Loucy (cell line): ENCODE data around the gene KRTCAP2.
A peak's percentile ranks its signal among the peaks of the same experiment; 100 is the strongest.

Experiments
- H2AFZ ChIP-seq: fragments of 200-600 bp; sonication (generic); 2 replicates; pipeline ENCODE4 v1.6.0; 2016; ENCODE audit warnings: antibody characterized with exemption, mild to moderate bottlenecking, low read length, moderate library complexity
- H3F3A ChIP-seq: fragments of 200-600 bp; 2 replicates; pipeline ENCODE4 v1.6.0; 2016; ENCODE audit warnings: antibody characterized with exemption, low read depth, mild to moderate bottlenecking
- H3K27me3 ChIP-seq: fragments of 200-600 bp; sonication (generic); 2 replicates; pipeline ENCODE4 v1.6.1; 2014; ENCODE audit warnings: low read length, mild to moderate bottlenecking; ENCODE audit not compliant: insufficient read depth, poor library complexity, severe bottlenecking
- H3K36me3 ChIP-seq: fragments of 200-600 bp; sonication (generic); 2 replicates; pipeline ENCODE4 v1.6.1; 2016; ENCODE audit warnings: low read length; ENCODE audit not compliant: insufficient read depth
- H3K4me1 ChIP-seq: fragments of 200-600 bp; sonication (generic); 2 replicates; pipeline ENCODE4 v1.5.1; 2014; ENCODE audit warnings: low read length, mild to moderate bottlenecking; ENCODE audit not compliant: insufficient read depth, poor library complexity, severe bottlenecking
- H3K4me2 ChIP-seq: fragments of 200-600 bp; sonication (generic); 2 replicates; pipeline ENCODE4 v1.6.0; 2014; ENCODE audit warnings: antibody characterized with exemption, low read length, low read depth, mild to moderate bottlenecking; ENCODE audit not compliant: poor library complexity, severe bottlenecking
- H3K4me3 ChIP-seq: fragments of 200-600 bp; sonication (generic); 2 replicates; pipeline ENCODE4 v1.5.1; 2014; ENCODE audit warnings: low read length, mild to moderate bottlenecking, mixed read lengths; ENCODE audit not compliant: poor library complexity, severe bottlenecking
- H3K79me2 ChIP-seq: fragments of 200-600 bp; sonication (generic); 2 replicates; pipeline ENCODE4 v1.6.1; 2014; ENCODE audit warnings: low read length; ENCODE audit not compliant: insufficient read depth
- H3K9ac ChIP-seq: fragments of 200-600 bp; sonication (generic); 2 replicates; pipeline ENCODE4 v1.6.0; 2014; ENCODE audit warnings: mild to moderate bottlenecking, low read depth, low read length, moderate library complexity; ENCODE audit not compliant: poor library complexity, severe bottlenecking
- H3K9me2 ChIP-seq: fragments of 200-600 bp; sonication (generic); replicated peaks from 2 replicates; pipeline ENCODE4 v1.6.1; 2016; ENCODE audit warnings: low read depth, low read length, mixed read lengths
- H3K9me3 ChIP-seq: fragments of 200-600 bp; sonication (generic); 2 replicates; pipeline ENCODE4 v1.6.1; 2014; ENCODE audit warnings: mild to moderate bottlenecking, antibody characterized with exemption, low read length, low read depth; ENCODE audit not compliant: insufficient read depth
- H4K20me1 ChIP-seq: fragments of 200-600 bp; sonication (generic); 2 replicates; pipeline ENCODE4 v1.6.0; 2014; ENCODE audit warnings: antibody characterized with exemption, low read length, mild to moderate bottlenecking; ENCODE audit not compliant: insufficient read depth, poor library complexity, severe bottlenecking
- CTCF ChIP-seq: fragments of 200-600 bp; sonication (generic); conservative IDR thresholded peaks from 2 replicates; pipeline ENCODE4 v1.5.1; 2014; ENCODE audit warnings: mild to moderate bottlenecking, antibody characterized with exemption, low read length
- EZH2phosphoT487 ChIP-seq: fragments of 200-600 bp; IDR thresholded peaks from 2 replicates; pipeline ENCODE4 v1.6.1; 2018; ENCODE audit warnings: antibody characterized with exemption, mild to moderate bottlenecking, moderate library complexity, borderline replicate concordance

Gene KRTCAP2

DNA sequence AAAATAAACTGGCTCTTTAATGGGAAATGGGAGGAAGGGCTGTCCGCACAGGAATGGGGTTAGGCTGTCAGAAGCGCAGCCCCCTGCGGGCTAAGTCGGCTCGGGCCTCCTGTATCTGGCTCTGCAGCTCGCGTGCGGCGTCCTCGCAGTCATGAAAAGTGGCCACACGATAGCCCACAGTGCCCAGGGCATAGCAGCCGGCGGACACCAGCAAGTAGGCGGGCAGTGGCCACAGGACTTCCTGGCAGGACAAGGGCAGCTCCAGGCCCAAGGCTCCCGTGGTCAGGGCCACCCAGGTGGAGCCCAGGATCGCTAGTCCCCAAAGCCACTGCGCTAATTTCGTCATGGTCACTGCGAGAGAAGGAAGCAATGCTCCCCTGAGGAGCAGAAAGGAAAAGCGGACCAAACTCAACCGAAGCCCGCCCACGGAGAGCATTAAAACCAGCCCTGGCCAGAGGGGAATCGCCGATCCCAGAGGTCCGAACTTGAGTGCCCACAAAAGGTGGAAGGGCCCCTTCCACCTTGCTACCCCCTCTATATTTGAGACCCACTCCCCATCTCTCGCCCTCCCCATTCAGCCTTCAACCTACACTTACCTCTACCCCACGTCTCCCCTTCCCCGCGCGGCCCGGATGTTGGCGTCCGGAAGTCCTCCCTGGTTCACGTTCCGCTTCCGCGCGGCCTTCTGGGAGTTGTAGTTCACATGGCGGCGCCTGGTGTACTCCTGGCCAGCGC lies 33.0 kb downstream of the KRTCAP2 start, which contains the start of gene DPM3:
Gene DPM3, minus strand, starts transcription at position 637 of the 735 bp plus-strand sequence. Its CDS starts 291 bp downstream, at position 346.
- Histone ChIP-seq H3K36me3 (no peaks in the 10 kb centered on the region), H3K9me2 (no peaks in the 10 kb centered on the region), H3K27me3 (no peaks in the 10 kb centered on the region), H3K9ac (peak within 1 kb of the TSS; percentile 88), H3K9me3 (no peaks in the 10 kb centered on the region), H3K4me1 (peaks cover 20% of the 10 kb centered on the region), H3F3A (no peaks in the 10 kb centered on the region), H3K4me3 (peak within 1 kb of the TSS; percentile 92), H3K4me2 (peak within 1 kb of the TSS; percentile 92), H3K79me2 (peaks cover 38% of the 10 kb centered on the region), H2AFZ (peak within 1 kb of the TSS; percentile 99), H4K20me1 (peaks cover 8% of the 10 kb centered on the region)
- TF ChIP-seq EZH2phosphoT487: no peak

- Histone ChIP-seq H3F3A (no peaks in the 10 kb centered on the region), H4K20me1 (peaks cover 8% of the 10 kb centered on the region), H2AFZ (no peak overlapping the region), H3K9me3 (no peaks in the 10 kb centered on the region), H3K79me2 (peaks cover 42% of the 10 kb centered on the region), H3K9ac (peak overlapping the region; percentile 95), H3K4me3 (peak overlapping the region; percentile 98), H3K36me3 (no peaks in the 10 kb centered on the region), H3K4me1 (peaks cover 24% of the 10 kb centered on the region), H3K9me2 (no peaks in the 10 kb centered on the region), H3K4me2 (peak overlapping the region; percentile 98), H3K27me3 (no peaks in the 10 kb centered on the region)
- TF ChIP-seq CTCF: no peak
- TF ChIP-seq EZH2phosphoT487: no peak
Observed at GRCh38 chr1:155137154-155137949, 35.8 kb downstream of the KRTCAP2 start.

DNA sequence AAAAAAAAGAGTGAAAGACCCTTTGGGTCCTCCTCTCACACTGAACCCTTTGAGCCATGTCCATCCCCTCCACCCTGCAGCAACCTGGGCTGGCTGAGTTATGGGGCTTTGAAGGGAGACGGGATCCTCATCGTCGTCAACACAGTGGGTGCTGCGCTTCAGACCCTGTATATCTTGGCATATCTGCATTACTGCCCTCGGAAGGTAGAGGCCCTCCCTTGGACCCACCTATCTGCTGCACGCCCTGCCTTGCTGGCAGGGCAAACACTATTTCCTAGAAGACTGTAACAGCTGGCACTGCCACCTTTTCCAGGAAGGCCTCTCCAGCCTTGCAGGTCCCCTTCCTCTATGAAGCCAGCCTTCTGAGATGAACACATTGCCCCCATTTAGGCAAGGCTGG lies 36.4 kb downstream of the KRTCAP2 start:
- Histone ChIP-seq H3K9ac (peak overlapping the region; percentile 95), H3K9me3 (no peaks in the 10 kb centered on the region), H4K20me1 (peaks cover 8% of the 10 kb centered on the region), H3F3A (no peaks in the 10 kb centered on the region), H3K79me2 (peaks cover 42% of the 10 kb centered on the region), H3K4me3 (peak overlapping the region; percentile 98), H3K9me2 (no peaks in the 10 kb centered on the region), H3K4me1 (peaks cover 24% of the 10 kb centered on the region), H3K36me3 (no peaks in the 10 kb centered on the region), H2AFZ (no peak overlapping the region), H3K27me3 (no peaks in the 10 kb centered on the region), H3K4me2 (peak overlapping the region; percentile 98)
- TF ChIP-seq CTCF: no peak
